HG03457 (cell line): ENCODE data around the gene GRIK5.
"Not testable (repeated sequence)": the region's sequence is repeated elsewhere in the genome, so short reads cannot be mapped to it uniquely, and the experiment has no call there.

Experiments
- ATAC-seq: cut with Tn5 transposase; IDR thresholded peaks from one replicate; pipeline ENCODE4 v1.9.1; 2021; ENCODE audit warnings: moderate number of reproducible peaks; ENCODE audit not compliant: unreplicated experiment

GRIK5 gene

GRCh38 chr19:42053037-42053935 lies 16.7 kb downstream of the GRIK5 start:
- no peak for ATAC-seq

- ATAC-seq, result no peak
Measured at GRCh38 chr19:42052241-42052863, 17.7 kb downstream of the GRIK5 start.

GRCh38 chr19:42051166-42052115 lies 18.6 kb downstream of the GRIK5 start:
- no peak for ATAC-seq

- no peak for ATAC-seq
Measured at GRCh38 chr19:42048992-42049391, 21.0 kb downstream of the GRIK5 start.

- no peak for ATAC-seq
Measured at GRCh38 chr19:42045575-42045974, 24.4 kb downstream of the GRIK5 start.

- ATAC-seq, result no peak
Measured at GRCh38 chr19:42042455-42043170, 27.4 kb downstream of the GRIK5 start.

GRCh38 chr19:42040491-42040890 lies 29.5 kb downstream of the GRIK5 start:
- not testable (repeated sequence) for ATAC-seq

GRCh38 chr19:42040031-42040430 lies 30.0 kb downstream of the GRIK5 start:
- ATAC-seq, result no peak

GRCh38 chr19:42038666-42039065 lies 31.3 kb downstream of the GRIK5 start:
- ATAC-seq, result no peak

GRCh38 chr19:42037649-42038048 lies 32.4 kb downstream of the GRIK5 start:
- ATAC-seq, result no peak

GRCh38 chr19:42034640-42035391 lies 35.2 kb downstream of the GRIK5 start:
- ATAC-seq, result not testable (repeated sequence)

GRCh38 chr19:42033413-42033812 lies 36.6 kb downstream of the GRIK5 start:
- no peak for ATAC-seq

- no peak for ATAC-seq
Measured at GRCh38 chr19:42032431-42032830, 37.6 kb downstream of the GRIK5 start.

GRCh38 chr19:42030645-42031440 lies 39.2 kb downstream of the GRIK5 start:
- ATAC-seq, result no peak

- no peak for ATAC-seq
Measured at GRCh38 chr19:42028304-42029216, 41.4 kb downstream of the GRIK5 start.

GRCh38 chr19:42024622-42025111 lies 45.3 kb downstream of the GRIK5 start:
- ATAC-seq, result no peak

- no peak for ATAC-seq
Measured at GRCh38 chr19:42023943-42024260, 46.1 kb downstream of the GRIK5 start.
